HepG2 (cell line): ENCODE data around the gene SEMA3C. TPM values are rescaled to one million over a fixed set of nuclear protein-coding genes. Genes with fewer than 3 reads are reported as not detected.

Experiments used
- AKNA ChIP-seq: sonication (generic); formaldehyde crosslinking; IDR thresholded peaks from 2 replicates; pipeline ENCODE4 v1.4.0; 2020; ENCODE audit warnings: missing genetic modification reagents, borderline replicate concordance
- CENPBD1 ChIP-seq: sonication (generic); formaldehyde crosslinking; IDR thresholded peaks from 2 replicates; pipeline ENCODE4 v1.8.0; 2022; ENCODE audit warnings: missing genetic modification reagents, low read depth, mild to moderate bottlenecking, borderline replicate concordance
- POLR2AphosphoS2 ChIP-seq: IDR thresholded peaks from 2 replicates; pipeline ENCODE4 v1.6.1; 2011; ENCODE audit warnings: low read depth, low read length, improper control_type of control experiment
- RFX1 ChIP-seq: fragments of 450-650 bp; IDR thresholded peaks from 2 replicates; pipeline ENCODE4 v1.6.1; 2017
- RFX5 ChIP-seq: IDR thresholded peaks from 2 replicates; pipeline ENCODE4 v1.6.1; 2011; ENCODE audit warnings: low read depth, low read length, improper control_type of control experiment
- TBL1XR1 ChIP-seq: fragments of 150-350 bp; IDR thresholded peaks from 2 replicates; pipeline ENCODE4 v1.6.1; 2014; ENCODE audit warnings: borderline replicate concordance, low read length; ENCODE audit not compliant: partially characterized antibody
- ZBTB10 ChIP-seq: sonication (generic); formaldehyde crosslinking; IDR thresholded peaks from 2 replicates; pipeline ENCODE4 v1.4.0; 2020; ENCODE audit warnings: missing genetic modification reagents, borderline replicate concordance
- ZNF12 ChIP-seq: sonication (generic); formaldehyde crosslinking; IDR thresholded peaks from 2 replicates; pipeline ENCODE4 v1.5.0; 2020; ENCODE audit warnings: missing genetic modification reagents
- ZNF350 ChIP-seq: sonication (generic); formaldehyde crosslinking; IDR thresholded peaks from 2 replicates; pipeline ENCODE4 v1.4.0; 2020; ENCODE audit warnings: mild to moderate bottlenecking, low read depth, missing genetic modification reagents, borderline replicate concordance
- ZNF891 ChIP-seq: sonication (generic); formaldehyde crosslinking; IDR thresholded peaks from 2 replicates; pipeline ENCODE4 v1.5.0; 2020; ENCODE audit warnings: mild to moderate bottlenecking, missing genetic modification reagents
- polyA plus RNA-seq, 8 experiments: library from polyadenylated mRNA; depleted of rRNA in 3 of 8; stranded (reverse) in 7 of 8; unstranded in 1 of 8; fragments of >200 nt; fragmentation: Illumina TruSeq in 4 of 8; extraction: Trizol in 4 of 8; gene quantifications; 2 replicates each; pipeline versions ENCODE4 v1.2.1 to v1.2.3, GENCODE V29; 2011 to 2016; ENCODE audit warnings: low read depth in 4 of 8, missing spikeins in 1 of 8, mixed read lengths in 1 of 8; ENCODE audit not compliant: insufficient read depth in 1 of 8
- total RNA-seq, 5 experiments: library from RNA; depleted of rRNA; stranded (reverse); fragments of >200 nt; fragmentation: Illumina TruSeq; extraction: Trizol; gene quantifications; 2 replicates each; pipeline ENCODE4 v1.2.3, GENCODE V29; 2016; ENCODE audit warnings: low read depth in 1 of 5

The SEMA3C gene
- total and polyA plus RNA-seq, 2 of the 13 experiments (the other 11 are each of a cell fraction or from before 2014, with no cell fraction given) = 0.05 to 0.13 TPM

- no peak for TF ChIP-seq AKNA (CRISPR knock-in tag)
- TF ChIP-seq POLR2AphosphoS2 = no peak
- TF ChIP-seq CENPBD1 = no peak
- TF ChIP-seq ZNF12 = no peak
- no peak for TF ChIP-seq RFX1
- no peak for TF ChIP-seq RFX5
- no peak for TF ChIP-seq ZNF891 (CRISPR knock-in tag)
- TF ChIP-seq ZBTB10 (CRISPR knock-in tag) = no peak
- no peak for TF ChIP-seq TBL1XR1
- TF ChIP-seq ZNF350 (CRISPR knock-in tag) = no peak
These were observed 192.2 kb downstream of the SEMA3C start (continued) for GRCh38 chr7:80726666-80727065.
